ENCODE results near the gene CD151.

Gene CD151

GRCh38 chr11:792535-792821 lies 40.3 kb upstream of the CD151 start:
- TF ChIP-seq CTCF (IDR thresholded peaks at IDR 0.05; ENCODE audit: low read length) (no peak), EZH2 (IDR thresholded peaks at IDR 0.05; ENCODE audit: borderline replicate concordance, low read length) (no peak)
- no peaks in the 10 kb centered on the region; the same call in 1 of the 2 replicates for H3K27me3 ChIP-seq (ENCODE audit: insufficient read depth, low read length)
- no peaks in the 10 kb centered on the region for H4K20me1 ChIP-seq (ENCODE audit: insufficient read depth, low read length)
- H3K9me2 ChIP-seq (ENCODE audit: low read depth, low read length), result no peaks in the 10 kb centered on the region
- H3K27ac ChIP-seq (ENCODE audit: low read depth, low read length, poor library complexity, severe bottlenecking), result no peak overlapping the region
- no peaks in the 10 kb centered on the region for H3K9me3 ChIP-seq (ENCODE audit: low read length)
- H3K9ac ChIP-seq (ENCODE audit: low read length), result no peak overlapping the region
- H3K4me3 ChIP-seq (ENCODE audit: low read depth, low read length, poor library complexity, severe bottlenecking), result no peak overlapping the region
- peaks cover 46% of the 10 kb centered on the region for H3K4me1 ChIP-seq (ENCODE audit: insufficient read depth, low read length, severe bottlenecking)
- no peaks in the 10 kb centered on the region for H3F3A ChIP-seq (ENCODE audit: insufficient read depth, low read length)
- H3K36me3 ChIP-seq (ENCODE audit: insufficient read depth, low read length), result peaks cover 9% of the 10 kb centered on the region; the same call in 1 of the 2 replicates
- no peak overlapping the region for H3K4me2 ChIP-seq (ENCODE audit: low read length)
- no peak overlapping the region for H2AFZ ChIP-seq (ENCODE audit: low read length)
- H3K79me2 ChIP-seq (ENCODE audit: insufficient read depth, low read length), result no peaks in the 10 kb centered on the region

- Histone ChIP-seq H2AFZ (ENCODE audit: low read length) (no peak overlapping the region), H3K4me1 (ENCODE audit: insufficient read depth, low read length, severe bottlenecking) (peaks cover 42% of the 10 kb centered on the region), H3K9me2 (ENCODE audit: low read depth, low read length) (no peaks in the 10 kb centered on the region)
Measured at GRCh38 chr11:792873-793272, 39.9 kb upstream of the CD151 start.

GRCh38 chr11:793556-793955 lies 39.2 kb upstream of the CD151 start:
- Histone ChIP-seq H3K27me3 (ENCODE audit: insufficient read depth, low read length) (no peaks in the 10 kb centered on the region; the same call in 1 of the 2 replicates), H3K4me3 (ENCODE audit: low read depth, low read length, poor library complexity, severe bottlenecking) (no peak overlapping the region), H3F3A (ENCODE audit: insufficient read depth, low read length) (no peaks in the 10 kb centered on the region), H3K4me1 (ENCODE audit: insufficient read depth, low read length, severe bottlenecking) (peaks cover 35% of the 10 kb centered on the region), H3K79me2 (ENCODE audit: insufficient read depth, low read length) (no peaks in the 10 kb centered on the region), H2AFZ (ENCODE audit: low read length) (no peak overlapping the region), H3K9ac (ENCODE audit: low read length) (no peak overlapping the region), H4K20me1 (ENCODE audit: insufficient read depth, low read length) (no peaks in the 10 kb centered on the region), H3K36me3 (ENCODE audit: insufficient read depth, low read length) (peaks cover 9% of the 10 kb centered on the region; the same call in 1 of the 2 replicates), H3K4me2 (ENCODE audit: low read length) (no peak overlapping the region), H3K9me3 (ENCODE audit: low read length) (no peaks in the 10 kb centered on the region), H3K9me2 (ENCODE audit: low read depth, low read length) (no peaks in the 10 kb centered on the region), H3K27ac (ENCODE audit: low read depth, low read length, poor library complexity, severe bottlenecking) (no peak overlapping the region)
- TF ChIP-seq CTCF (IDR thresholded peaks at IDR 0.05; ENCODE audit: low read length) (no peak), EZH2 (IDR thresholded peaks at IDR 0.05; ENCODE audit: borderline replicate concordance, low read length) (no peak)

More at GRCh38 chr11:792873-793272, 39.9 kb upstream of the CD151 start:
- Histone ChIP-seq H3F3A (ENCODE audit: insufficient read depth, low read length) (no peaks in the 10 kb centered on the region), H3K4me2 (ENCODE audit: low read length) (no peak overlapping the region), H3K36me3 (ENCODE audit: insufficient read depth, low read length) (peaks cover 9% of the 10 kb centered on the region; the same call in 1 of the 2 replicates), H3K4me3 (ENCODE audit: low read depth, low read length, poor library complexity, severe bottlenecking) (no peak overlapping the region), H3K27me3 (ENCODE audit: insufficient read depth, low read length) (no peaks in the 10 kb centered on the region; the same call in 1 of the 2 replicates), H3K9me3 (ENCODE audit: low read length) (no peaks in the 10 kb centered on the region), H4K20me1 (ENCODE audit: insufficient read depth, low read length) (no peaks in the 10 kb centered on the region), H3K27ac (ENCODE audit: low read depth, low read length, poor library complexity, severe bottlenecking) (no peak overlapping the region), H3K9ac (ENCODE audit: low read length) (no peak overlapping the region), H3K79me2 (ENCODE audit: insufficient read depth, low read length) (no peaks in the 10 kb centered on the region)
- no peak for TF ChIP-seq CTCF (IDR thresholded peaks at IDR 0.05; ENCODE audit: low read length)
- TF ChIP-seq EZH2 (IDR thresholded peaks at IDR 0.05; ENCODE audit: borderline replicate concordance, low read length), result no peak
